ENCODE measurements around the gene RAB7A. TPM values are rescaled to one million over a fixed set of nuclear protein-coding genes. Genes with fewer than 3 reads are reported as not detected.

Gene RAB7A
- total RNA-seq, 1 donor from 2014 or later, result 216 TPM

DNA sequence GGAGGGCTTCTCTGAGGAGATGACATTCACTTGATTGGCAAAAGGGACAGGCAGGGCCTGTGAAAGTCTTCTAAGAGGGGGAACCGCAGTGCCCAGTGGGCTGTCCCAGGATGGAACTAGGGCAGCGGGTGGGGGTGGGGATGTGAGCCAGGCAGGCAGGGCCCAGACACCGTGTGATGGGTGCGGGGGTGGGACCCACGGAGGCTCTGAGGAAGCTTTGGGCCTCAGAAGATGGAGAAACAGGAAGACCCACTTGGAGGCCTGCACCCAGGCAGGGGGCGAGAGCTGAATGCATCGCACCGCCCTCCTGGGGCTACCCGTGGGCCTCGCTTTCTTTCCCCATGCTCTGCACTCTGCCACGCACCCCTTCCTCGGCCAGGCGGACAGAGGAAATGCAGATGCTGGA, 120.5 kb downstream of the RAB7A start:
- Mint-ChIP-seq H3K27me3 (ENCODE audit: low read depth) (no peaks in the 10 kb centered on the region), H3K27ac (ENCODE audit: unreplicated experiment) (no peak overlapping the region), H3K36me3 (ENCODE audit: low read depth) (no peaks in the 10 kb centered on the region), H3K4me1 (ENCODE audit: low read depth) (peaks cover 13% of the 10 kb centered on the region), H3K9me3 (ENCODE audit: low read depth) (no peaks in the 10 kb centered on the region), H3K4me3 (ENCODE audit: unreplicated experiment) (peak overlapping the region; percentile 72)
- DNase-seq (ENCODE audit: low spot score), result no peak
- TF ChIP-seq CTCF (IDR thresholded peaks at IDR 0.05), result no peak

GRCh38 chr3:128847666-128848370, 121.8 kb downstream of the RAB7A start:
- H3K27me3 Mint-ChIP-seq (ENCODE audit: low read depth), result no peaks in the 10 kb centered on the region
- no peak for TF ChIP-seq CTCF (IDR thresholded peaks at IDR 0.05)
- H3K9me3 Mint-ChIP-seq (ENCODE audit: low read depth), result no peaks in the 10 kb centered on the region
- no peaks in the 10 kb centered on the region for H3K36me3 Mint-ChIP-seq (ENCODE audit: low read depth)
- peaks cover 13% of the 10 kb centered on the region for H3K4me1 Mint-ChIP-seq (ENCODE audit: low read depth)
- no peak for DNase-seq (ENCODE audit: low spot score)
- H3K27ac Mint-ChIP-seq (ENCODE audit: unreplicated experiment), result no peak overlapping the region
- H3K4me3 Mint-ChIP-seq (ENCODE audit: unreplicated experiment), result no peak overlapping the region

DNA sequence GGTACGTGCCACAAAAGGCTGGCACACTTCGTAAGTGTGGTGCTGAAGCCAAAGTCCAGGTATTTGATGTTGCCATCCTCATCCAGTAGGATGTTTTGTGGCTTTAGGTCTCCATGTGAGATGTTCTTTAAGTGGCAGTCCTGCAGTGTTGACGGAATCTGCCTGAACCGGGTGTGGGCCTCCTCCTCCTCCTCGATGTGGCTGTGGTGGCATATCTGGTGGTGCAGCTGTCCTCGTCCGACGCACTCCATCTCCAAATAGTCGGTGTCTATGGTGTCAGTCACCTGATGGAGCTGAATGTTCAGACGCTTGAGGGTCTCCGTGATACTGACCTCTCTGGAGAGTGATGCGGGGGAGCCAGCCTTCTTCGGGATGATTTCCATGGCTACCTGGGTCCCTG, 123.0 kb downstream of the RAB7A start:
- Mint-ChIP-seq H3K4me1 (ENCODE audit: low read depth) (peaks cover 13% of the 10 kb centered on the region), H3K27ac (ENCODE audit: unreplicated experiment) (no peak overlapping the region), H3K27me3 (ENCODE audit: low read depth) (no peaks in the 10 kb centered on the region), H3K9me3 (ENCODE audit: low read depth) (peaks cover 2% of the 10 kb centered on the region), H3K4me3 (ENCODE audit: unreplicated experiment) (no peak overlapping the region), H3K36me3 (ENCODE audit: low read depth) (no peaks in the 10 kb centered on the region)
- DNase-seq (ENCODE audit: low spot score), result no peak
- no peak for TF ChIP-seq CTCF (IDR thresholded peaks at IDR 0.05)

GRCh38 chr3:128849911-128850455, 124.0 kb downstream of the RAB7A start:
- Mint-ChIP-seq H3K27ac (ENCODE audit: unreplicated experiment) (no peak overlapping the region), H3K9me3 (ENCODE audit: low read depth) (peaks cover 10% of the 10 kb centered on the region), H3K36me3 (ENCODE audit: low read depth) (peaks cover 3% of the 10 kb centered on the region), H3K4me3 (ENCODE audit: unreplicated experiment) (no peak overlapping the region), H3K4me1 (ENCODE audit: low read depth) (peaks cover 12% of the 10 kb centered on the region), H3K27me3 (ENCODE audit: low read depth) (no peaks in the 10 kb centered on the region)
- TF ChIP-seq CTCF (IDR thresholded peaks at IDR 0.05), result peak; percentile 60
- DNase-seq (ENCODE audit: low spot score), result no peak

GRCh38 chr3:128850544-128850943, 124.6 kb downstream of the RAB7A start:
- DNase-seq (ENCODE audit: low spot score), result no peak
- Mint-ChIP-seq H3K4me3 (ENCODE audit: unreplicated experiment) (no peak overlapping the region), H3K9me3 (ENCODE audit: low read depth) (peaks cover 10% of the 10 kb centered on the region), H3K4me1 (ENCODE audit: low read depth) (peaks cover 6% of the 10 kb centered on the region), H3K27me3 (ENCODE audit: low read depth) (no peaks in the 10 kb centered on the region), H3K36me3 (ENCODE audit: low read depth) (peaks cover 3% of the 10 kb centered on the region), H3K27ac (ENCODE audit: unreplicated experiment) (no peak overlapping the region)
- no peak for TF ChIP-seq CTCF (IDR thresholded peaks at IDR 0.05)

All from chondrocyte (in vitro differentiated cells).